Stimulated activated CD8-positive, alpha-beta memory T cell treated with anti-CD3 and anti-CD28 coated beads, Interleukin-15, amount 100 ng/mL, for 48 hours (primary cell): ENCODE results near the gene WNK2.

ENCODE experiments used
- DNase-seq, 2 donors: peaks; one replicate each; pipeline ENCODE4 v3.0.0-alpha.2; 2020; ENCODE audit warnings: low read depth in 2 of 2

The WNK2 gene

GRCh38 chr9:93369686-93370085 is 185.7 kb downstream of the WNK2 start:
- DNase-seq, result no peak
